Esophagus muscularis mucosa (tissue), 3 donors: ENCODE results near the gene MACROD2.

Source experiments
- POLR2A ChIP-seq: fragments of 450-650 bp; IDR thresholded peaks from one replicate; pipeline ENCODE4 v1.6.1; 2017; ENCODE audit warnings: antibody characterized with exemption, moderate library complexity, mild to moderate bottlenecking, low read depth
- TF ChIP-seq, protein P1 (sequence below), 3 experiments: fragments of 200-600 bp in 2 of 3; fragments of 450-650 bp in 1 of 3; sonication (generic) in 2 of 3; IDR thresholded peaks; one replicate each; pipeline ENCODE4 v1.5.1; 2017 to 2019; ENCODE audit warnings: antibody characterized with exemption in 3 of 3, mild to moderate bottlenecking in 2 of 3, moderate library complexity in 1 of 3

- TF ChIP-seq, protein P1, sequence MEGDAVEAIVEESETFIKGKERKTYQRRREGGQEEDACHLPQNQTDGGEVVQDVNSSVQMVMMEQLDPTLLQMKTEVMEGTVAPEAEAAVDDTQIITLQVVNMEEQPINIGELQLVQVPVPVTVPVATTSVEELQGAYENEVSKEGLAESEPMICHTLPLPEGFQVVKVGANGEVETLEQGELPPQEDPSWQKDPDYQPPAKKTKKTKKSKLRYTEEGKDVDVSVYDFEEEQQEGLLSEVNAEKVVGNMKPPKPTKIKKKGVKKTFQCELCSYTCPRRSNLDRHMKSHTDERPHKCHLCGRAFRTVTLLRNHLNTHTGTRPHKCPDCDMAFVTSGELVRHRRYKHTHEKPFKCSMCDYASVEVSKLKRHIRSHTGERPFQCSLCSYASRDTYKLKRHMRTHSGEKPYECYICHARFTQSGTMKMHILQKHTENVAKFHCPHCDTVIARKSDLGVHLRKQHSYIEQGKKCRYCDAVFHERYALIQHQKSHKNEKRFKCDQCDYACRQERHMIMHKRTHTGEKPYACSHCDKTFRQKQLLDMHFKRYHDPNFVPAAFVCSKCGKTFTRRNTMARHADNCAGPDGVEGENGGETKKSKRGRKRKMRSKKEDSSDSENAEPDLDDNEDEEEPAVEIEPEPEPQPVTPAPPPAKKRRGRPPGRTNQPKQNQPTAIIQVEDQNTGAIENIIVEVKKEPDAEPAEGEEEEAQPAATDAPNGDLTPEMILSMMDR (IDR thresholded peaks at IDR 0.05): no peak
- no peak for TF ChIP-seq POLR2A
These were observed 892.8 kb downstream of the MACROD2 start for GRCh38 chr20:14888134-14888533.
